ENCODE measurements around the gene CAPN5.

- TF ChIP-seq CTCF (IDR thresholded peaks at IDR 0.05; ENCODE audit: insufficient read depth, low read length), result no peak
- TF ChIP-seq POLR2AphosphoS5 (IDR thresholded peaks at IDR 0.05; ENCODE audit: low read depth), result no peak
- no peak for TF ChIP-seq REST (IDR thresholded peaks at IDR 0.05; ENCODE audit: insufficient replicate concordance, low read depth)
- no peak for TF ChIP-seq SPI1 (IDR thresholded peaks at IDR 0.05; ENCODE audit: borderline replicate concordance, low read depth)
Measured at GRCh38 chr11:77035039-77035438, 31.7 kb upstream of the CAPN5 start.

All from HL-60 (cell line).